K562 (cell line): ENCODE results near the gene CRLF1. TPM values are rescaled to one million over a fixed set of nuclear protein-coding genes. Genes with fewer than 3 reads are reported as not detected.

ENCODE experiments used
- COPS2 ChIP-seq: fragments of 450-650 bp; conservative IDR thresholded peaks from 2 replicates; pipeline ENCODE4 v1.6.1; 2016; ENCODE audit warnings: mild to moderate bottlenecking, moderate library complexity
- ELF2 ChIP-seq: fragments of 250-450 bp; sonication (Bioruptor Pico); IDR thresholded peaks from 2 replicates; pipeline ENCODE4 v1.5.0; 2021; ENCODE audit warnings: mild to moderate bottlenecking
- ERF ChIP-seq: fragments of 450-650 bp; formaldehyde crosslinking; IDR thresholded peaks from 2 replicates; pipeline ENCODE4 v1.4.0; 2020; ENCODE audit warnings: mild to moderate bottlenecking, mixed read lengths
- ID3 ChIP-seq, 2 experiments: fragments of 250-450 bp in 1 of 2; fragments of 450-650 bp in 1 of 2; sonication (Bioruptor Pico) in 1 of 2; IDR thresholded peaks; 2 replicates each; pipeline versions ENCODE4 v1.6.1 to v1.8.0; 2016 to 2021; ENCODE audit warnings: mild to moderate bottlenecking in 2 of 2, moderate library complexity in 2 of 2, missing compliant biosample characterization in 1 of 2, missing genetic modification characterization in 1 of 2
- MAZ ChIP-seq, 2 experiments: fragments of 450-650 bp in 1 of 2; sonication (generic) in 1 of 2; formaldehyde crosslinking; IDR thresholded peaks in 1 of 2; conservative IDR thresholded peaks in 1 of 2; 2 replicates each; pipeline versions ENCODE4 v1.4.0 to v1.5.0; 2020; ENCODE audit warnings: mild to moderate bottlenecking in 1 of 2, missing genetic modification reagents in 1 of 2
- MXI1 ChIP-seq: IDR thresholded peaks from 2 replicates; pipeline ENCODE4 v1.6.1; 2011; ENCODE audit warnings: low read depth, mild to moderate bottlenecking, improper control_type of control experiment, low read length
- MYC ChIP-seq, 2 experiments: fragments of 250-450 bp in 1 of 2; sonication (Bioruptor Pico) in 1 of 2; IDR thresholded peaks; 2 replicates each; pipeline versions ENCODE4 v1.5.1 to v1.6.1; 2012 to 2021; ENCODE audit warnings: low read depth in 2 of 2, borderline replicate concordance in 1 of 2, improper control_type of control experiment in 1 of 2, low read length in 1 of 2, mild to moderate bottlenecking in 1 of 2, moderate library complexity in 1 of 2
- PHF8 ChIP-seq: fragments of 200-600 bp; sonication (generic); IDR thresholded peaks from 2 replicates; pipeline ENCODE4 v1.6.1; 2012; ENCODE audit warnings: mixed run types, mild to moderate bottlenecking, inconsistent platforms, low read length, moderate library complexity, borderline replicate concordance
- SMAD1 ChIP-seq: fragments of 150-350 bp; IDR thresholded peaks from 2 replicates; pipeline ENCODE4 v1.6.1; 2014; ENCODE audit warnings: low read length, low read depth; ENCODE audit not compliant: partially characterized antibody
- THAP7 ChIP-seq: fragments of 250-450 bp; sonication (Bioruptor Pico); IDR thresholded peaks from 2 replicates; pipeline ENCODE4 v1.5.0; 2021
- VEZF1 ChIP-seq: fragments of 200-800 bp; sonication (Bioruptor generic); IDR thresholded peaks from 2 replicates; pipeline ENCODE4 v1.6.1; 2017; ENCODE audit warnings: missing genetic modification characterization, missing compliant biosample characterization
- ZNF551 ChIP-seq: fragments of 250-450 bp; sonication (Bioruptor Pico); IDR thresholded peaks from 2 replicates; pipeline ENCODE4 v1.5.0; 2021; ENCODE audit warnings: mild to moderate bottlenecking, moderate library complexity
- ZNF592 ChIP-seq: fragments of 450-650 bp; IDR thresholded peaks from 2 replicates; pipeline ENCODE4 v1.6.1; 2017; ENCODE audit warnings: antibody characterized with exemption, mild to moderate bottlenecking
- ZNF699 ChIP-seq: fragments of 250-450 bp; sonication (Bioruptor Pico); IDR thresholded peaks from 2 replicates; pipeline ENCODE4 v1.8.0; 2021; ENCODE audit warnings: mild to moderate bottlenecking, moderate library complexity; ENCODE audit not compliant: insufficient replicate concordance
- polyA plus RNA-seq, 8 experiments: library from polyadenylated mRNA; depleted of rRNA in 4 of 8; stranded (reverse) in 5 of 8; unstranded in 3 of 8; fragments of >200 nt; fragmentation: Nextera tagmentation in 2 of 8; fragmentation: Illumina TruSeq in 1 of 8; extraction: Ambion mirVana in 2 of 8; extraction: Trizol in 1 of 8; gene quantifications; 2 replicates each; pipeline versions ENCODE4 v1.2.1 to v1.2.3, GENCODE V29; 2011 to 2014; ENCODE audit warnings: inconsistent platforms in 1 of 8, missing spikeins in 1 of 8
- total RNA-seq, 7 experiments: library from RNA; depleted of rRNA in 6 of 7; stranded (reverse); fragments of >200 nt in 6 of 7; fragmentation: Illumina TruSeq in 2 of 7; extraction: Trizol in 2 of 7; gene quantifications; 2 replicates each; pipeline versions ENCODE4 v1.2.1 to v1.2.3, GENCODE V29; 2011 to 2021; ENCODE audit warnings: low replicate concordance in 1 of 7
- TF ChIP-seq, protein P1 (sequence below): sonication (generic); formaldehyde crosslinking; IDR thresholded peaks from 2 replicates; pipeline ENCODE4 v1.8.0; 2022; ENCODE audit warnings: mild to moderate bottlenecking, missing genetic modification reagents

Gene CRLF1
- total and polyA plus RNA-seq, 9 of the 15 experiments (the other 6 are each of a cell fraction or from before 2014, with no cell fraction given) = 0.85 to 3.6 (median 1.7) TPM

GRCh38 chr19:18636183-18636968, 29.8 kb upstream of the CRLF1 start (continued):
- no peak for TF ChIP-seq ERF (CRISPR knock-in tag)
- no peak for TF ChIP-seq ZNF551 (CRISPR knock-in tag)
- TF ChIP-seq ELF2 = no peak
- TF ChIP-seq COPS2 = no peak
- TF ChIP-seq MYC (IDR thresholded peaks at IDR 0.05; ENCODE audit: low read depth, low read length) = peak; percentile 25
- TF ChIP-seq MYC (CRISPR knock-in tag; IDR thresholded peaks at IDR 0.05; ENCODE audit: borderline replicate concordance, low read depth) = no peak
- no peak for TF ChIP-seq THAP7
- no peak for TF ChIP-seq MXI1
- peak in 1 of 2 experiments; percentile 44; a peak in 2 of 4 replicates for TF ChIP-seq MAZ (CRISPR knock-in tag; conservative IDR thresholded peaks at IDR 0.05 in 1 of 2, IDR thresholded peaks at IDR 0.05 in 1 of 2)
- TF ChIP-seq, protein P1, sequence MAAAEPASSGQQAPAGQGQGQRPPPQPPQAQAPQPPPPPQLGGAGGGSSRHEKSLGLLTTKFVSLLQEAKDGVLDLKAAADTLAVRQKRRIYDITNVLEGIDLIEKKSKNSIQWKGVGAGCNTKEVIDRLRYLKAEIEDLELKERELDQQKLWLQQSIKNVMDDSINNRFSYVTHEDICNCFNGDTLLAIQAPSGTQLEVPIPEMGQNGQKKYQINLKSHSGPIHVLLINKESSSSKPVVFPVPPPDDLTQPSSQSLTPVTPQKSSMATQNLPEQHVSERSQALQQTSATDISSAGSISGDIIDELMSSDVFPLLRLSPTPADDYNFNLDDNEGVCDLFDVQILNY = no peak
- 0 out of 2 replicates have a peak, but pooled peaks have one; percentile 77 for TF ChIP-seq VEZF1 (CRISPR knock-in tag)
- TF ChIP-seq ZNF699 (CRISPR knock-in tag) = no peak
- no peak for TF ChIP-seq PHF8
- TF ChIP-seq ZNF592 = no peak
- no peak for TF ChIP-seq ID3 (CRISPR knock-in tag; IDR thresholded peaks at IDR 0.05)
- TF ChIP-seq ID3 (tag; IDR thresholded peaks at IDR 0.05) = no peak
- no peak for TF ChIP-seq SMAD1
